Measurements from ENCODE around the gene TSC22D3.

GRCh38 chrX:107673933-107674479, 101.6 kb downstream of the TSC22D3 start:
- TF ChIP-seq CTCF (conservative IDR thresholded peaks at IDR 0.05; ENCODE audit: low read length) (no peak), EZH2phosphoT487 (IDR thresholded peaks at IDR 0.05; ENCODE audit: borderline replicate concordance, low read depth, low read length) (no peak)
